ENCODE data around the gene LLCFC1. TPM values are rescaled to one million over a fixed set of nuclear protein-coding genes. Genes with fewer than 3 reads are reported as not detected.

Gene LLCFC1
- total and polyA plus RNA-seq, 2 of the 8 experiments (the other 6 are each of a cell fraction or from before 2014, with no cell fraction given), result not detected

GRCh38 chr7:142892951-142893350 is 46.3 kb upstream of the LLCFC1 start (continued):
- TF ChIP-seq TCF12 (IDR thresholded peaks at IDR 0.05; ENCODE audit: low read depth, low read length), result no peak
- no peak for TF ChIP-seq HDAC6 (IDR thresholded peaks at IDR 0.05; ENCODE audit: low read depth, low read length)
- TF ChIP-seq GABPA (IDR thresholded peaks at IDR 0.05; ENCODE audit: borderline replicate concordance, insufficient read depth, low read length), result no peak
- no peak for TF ChIP-seq BACH1 (IDR thresholded peaks at IDR 0.05; ENCODE audit: low read length)
